ENCODE data around the gene U2AF1L4.

DNA sequence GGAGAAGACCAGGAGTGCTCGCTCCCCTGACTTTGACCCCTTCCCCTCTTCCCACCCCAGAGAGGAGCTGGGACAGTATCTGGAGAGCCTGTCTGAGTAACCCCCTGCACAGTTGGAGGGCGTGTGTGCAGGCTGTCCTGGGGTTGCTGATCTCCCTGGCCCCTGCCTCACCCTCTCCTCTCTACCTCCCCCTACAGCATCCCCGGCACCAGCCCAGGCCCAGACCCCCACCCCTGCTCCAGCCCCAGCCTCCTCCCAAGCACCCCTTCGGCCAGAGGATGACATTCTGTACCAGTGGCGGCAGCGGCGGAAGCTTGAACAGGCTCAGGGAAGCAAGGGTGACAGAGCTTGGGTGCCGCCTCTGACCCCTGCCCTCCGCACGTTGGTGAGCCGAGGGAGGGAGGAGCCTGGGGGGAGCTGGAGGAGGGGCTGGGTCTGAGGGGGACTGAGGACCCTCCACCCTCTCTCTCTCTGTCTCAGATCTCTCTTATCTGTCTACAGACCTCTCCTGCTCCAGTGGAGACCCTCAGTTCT, 21.4 kb upstream of the U2AF1L4 start:
- no peak for TF ChIP-seq POLR2A (IDR thresholded peaks at IDR 0.05; ENCODE audit: low read depth, low read length)
- no peak for TF ChIP-seq EZH2 (IDR thresholded peaks at IDR 0.05; ENCODE audit: borderline replicate concordance, low read depth, low read length, severe bottlenecking)
- no peak for TF ChIP-seq POLR2AphosphoS5 (IDR thresholded peaks at IDR 0.05; ENCODE audit: insufficient read depth, low read depth, low read length)
- TF ChIP-seq, protein P1, sequence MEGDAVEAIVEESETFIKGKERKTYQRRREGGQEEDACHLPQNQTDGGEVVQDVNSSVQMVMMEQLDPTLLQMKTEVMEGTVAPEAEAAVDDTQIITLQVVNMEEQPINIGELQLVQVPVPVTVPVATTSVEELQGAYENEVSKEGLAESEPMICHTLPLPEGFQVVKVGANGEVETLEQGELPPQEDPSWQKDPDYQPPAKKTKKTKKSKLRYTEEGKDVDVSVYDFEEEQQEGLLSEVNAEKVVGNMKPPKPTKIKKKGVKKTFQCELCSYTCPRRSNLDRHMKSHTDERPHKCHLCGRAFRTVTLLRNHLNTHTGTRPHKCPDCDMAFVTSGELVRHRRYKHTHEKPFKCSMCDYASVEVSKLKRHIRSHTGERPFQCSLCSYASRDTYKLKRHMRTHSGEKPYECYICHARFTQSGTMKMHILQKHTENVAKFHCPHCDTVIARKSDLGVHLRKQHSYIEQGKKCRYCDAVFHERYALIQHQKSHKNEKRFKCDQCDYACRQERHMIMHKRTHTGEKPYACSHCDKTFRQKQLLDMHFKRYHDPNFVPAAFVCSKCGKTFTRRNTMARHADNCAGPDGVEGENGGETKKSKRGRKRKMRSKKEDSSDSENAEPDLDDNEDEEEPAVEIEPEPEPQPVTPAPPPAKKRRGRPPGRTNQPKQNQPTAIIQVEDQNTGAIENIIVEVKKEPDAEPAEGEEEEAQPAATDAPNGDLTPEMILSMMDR (IDR thresholded peaks at IDR 0.05; ENCODE audit: extremely low read depth in 1 of 2, insufficient read depth in 1 of 2, low read depth in 1 of 2, low read length in 2 of 2), result no peak
- TF ChIP-seq, protein P2, sequence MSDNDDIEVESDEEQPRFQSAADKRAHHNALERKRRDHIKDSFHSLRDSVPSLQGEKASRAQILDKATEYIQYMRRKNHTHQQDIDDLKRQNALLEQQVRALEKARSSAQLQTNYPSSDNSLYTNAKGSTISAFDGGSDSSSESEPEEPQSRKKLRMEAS (IDR thresholded peaks at IDR 0.05; ENCODE audit: insufficient read depth, insufficient read length), result no peak
